Measurements from ENCODE around the gene BMF.

Gene BMF

GRCh38 chr15:40151991-40152390, 43.3 kb upstream of the BMF start:
- Histone ChIP-seq H3K9me2 (replicated peaks; ENCODE audit: insufficient read depth, low read length) (no peaks in the 10 kb centered on the region), H3K27ac (ENCODE audit: low read depth, low read length) (no peak overlapping the region), H3K9me3 (ENCODE audit: insufficient read depth, low read length) (no peaks in the 10 kb centered on the region), H3K9ac (ENCODE audit: low read length) (no peak overlapping the region), H3K27me3 (ENCODE audit: low read length) (no peaks in the 10 kb centered on the region), H2AFZ (ENCODE audit: low read depth, low read length, severe bottlenecking) (no peak overlapping the region), H3F3A (ENCODE audit: insufficient read depth) (no peaks in the 10 kb centered on the region), H3K36me3 (ENCODE audit: low read length) (no peaks in the 10 kb centered on the region), H3K4me3 (ENCODE audit: insufficient read depth, low read length, poor library complexity, severe bottlenecking) (no peak overlapping the region), H3K4me2 (ENCODE audit: low read depth, low read length, poor library complexity, severe bottlenecking) (no peak overlapping the region), H3K79me2 (ENCODE audit: insufficient read depth, low read length) (no peaks in the 10 kb centered on the region), H4K20me1 (ENCODE audit: low read depth, low read length) (no peaks in the 10 kb centered on the region)
- TF ChIP-seq, protein P1, sequence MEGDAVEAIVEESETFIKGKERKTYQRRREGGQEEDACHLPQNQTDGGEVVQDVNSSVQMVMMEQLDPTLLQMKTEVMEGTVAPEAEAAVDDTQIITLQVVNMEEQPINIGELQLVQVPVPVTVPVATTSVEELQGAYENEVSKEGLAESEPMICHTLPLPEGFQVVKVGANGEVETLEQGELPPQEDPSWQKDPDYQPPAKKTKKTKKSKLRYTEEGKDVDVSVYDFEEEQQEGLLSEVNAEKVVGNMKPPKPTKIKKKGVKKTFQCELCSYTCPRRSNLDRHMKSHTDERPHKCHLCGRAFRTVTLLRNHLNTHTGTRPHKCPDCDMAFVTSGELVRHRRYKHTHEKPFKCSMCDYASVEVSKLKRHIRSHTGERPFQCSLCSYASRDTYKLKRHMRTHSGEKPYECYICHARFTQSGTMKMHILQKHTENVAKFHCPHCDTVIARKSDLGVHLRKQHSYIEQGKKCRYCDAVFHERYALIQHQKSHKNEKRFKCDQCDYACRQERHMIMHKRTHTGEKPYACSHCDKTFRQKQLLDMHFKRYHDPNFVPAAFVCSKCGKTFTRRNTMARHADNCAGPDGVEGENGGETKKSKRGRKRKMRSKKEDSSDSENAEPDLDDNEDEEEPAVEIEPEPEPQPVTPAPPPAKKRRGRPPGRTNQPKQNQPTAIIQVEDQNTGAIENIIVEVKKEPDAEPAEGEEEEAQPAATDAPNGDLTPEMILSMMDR (IDR thresholded peaks at IDR 0.05; ENCODE audit: insufficient read depth, low read length, poor library complexity, severe bottlenecking): no peak
- no peak for TF ChIP-seq EZH2phosphoT487 (conservative IDR thresholded peaks at IDR 0.05; ENCODE audit: low read length)

- Histone ChIP-seq H3K9me2 (replicated peaks; ENCODE audit: insufficient read depth, low read length) (no peaks in the 10 kb centered on the region), H3F3A (ENCODE audit: insufficient read depth) (no peaks in the 10 kb centered on the region), H3K9ac (ENCODE audit: low read length) (no peak overlapping the region), H4K20me1 (ENCODE audit: low read depth, low read length) (no peaks in the 10 kb centered on the region), H3K36me3 (ENCODE audit: low read length) (no peaks in the 10 kb centered on the region), H3K79me2 (ENCODE audit: insufficient read depth, low read length) (no peaks in the 10 kb centered on the region), H3K27me3 (ENCODE audit: low read length) (no peaks in the 10 kb centered on the region), H3K4me2 (ENCODE audit: low read depth, low read length, poor library complexity, severe bottlenecking) (no peak overlapping the region), H2AFZ (ENCODE audit: low read depth, low read length, severe bottlenecking) (no peak overlapping the region), H3K27ac (ENCODE audit: low read depth, low read length) (no peak overlapping the region), H3K9me3 (ENCODE audit: insufficient read depth, low read length) (no peaks in the 10 kb centered on the region), H3K4me3 (ENCODE audit: insufficient read depth, low read length, poor library complexity, severe bottlenecking) (no peak overlapping the region)
- TF ChIP-seq, protein P1 (IDR thresholded peaks at IDR 0.05; ENCODE audit: insufficient read depth, low read length, poor library complexity, severe bottlenecking): no peak
- no peak for TF ChIP-seq EZH2phosphoT487 (conservative IDR thresholded peaks at IDR 0.05; ENCODE audit: low read length)
Observed at GRCh38 chr15:40151499-40151898, 42.8 kb upstream of the BMF start.

- Histone ChIP-seq H3K9ac (ENCODE audit: low read length) (no peak overlapping the region), H2AFZ (ENCODE audit: low read depth, low read length, severe bottlenecking) (no peak overlapping the region), H3K4me3 (ENCODE audit: insufficient read depth, low read length, poor library complexity, severe bottlenecking) (no peak overlapping the region), H3K9me3 (ENCODE audit: insufficient read depth, low read length) (no peaks in the 10 kb centered on the region), H3K36me3 (ENCODE audit: low read length) (no peaks in the 10 kb centered on the region), H3F3A (ENCODE audit: insufficient read depth) (no peaks in the 10 kb centered on the region), H3K27me3 (ENCODE audit: low read length) (no peaks in the 10 kb centered on the region), H3K9me2 (replicated peaks; ENCODE audit: insufficient read depth, low read length) (no peaks in the 10 kb centered on the region), H4K20me1 (ENCODE audit: low read depth, low read length) (no peaks in the 10 kb centered on the region), H3K27ac (ENCODE audit: low read depth, low read length) (no peak overlapping the region), H3K79me2 (ENCODE audit: insufficient read depth, low read length) (no peaks in the 10 kb centered on the region), H3K4me2 (ENCODE audit: low read depth, low read length, poor library complexity, severe bottlenecking) (no peak overlapping the region)
- TF ChIP-seq EZH2phosphoT487 (conservative IDR thresholded peaks at IDR 0.05; ENCODE audit: low read length): no peak
- TF ChIP-seq, protein P1 (IDR thresholded peaks at IDR 0.05; ENCODE audit: insufficient read depth, low read length, poor library complexity, severe bottlenecking): no peak
Observed at GRCh38 chr15:40150163-40150925, 41.7 kb upstream of the BMF start.

Measured in SU-DHL-6 (cell line).